ENCODE measurements around the gene AMBRA1. TPM values are rescaled to one million over a fixed set of nuclear protein-coding genes. Genes with fewer than 3 reads are reported as not detected.

Gene AMBRA1
- total and polyA plus RNA-seq, 2 donors (not counting 3 experiments of a cell fraction or from before 2014, with no cell fraction given): 18.4 to 32.4 TPM

DNA sequence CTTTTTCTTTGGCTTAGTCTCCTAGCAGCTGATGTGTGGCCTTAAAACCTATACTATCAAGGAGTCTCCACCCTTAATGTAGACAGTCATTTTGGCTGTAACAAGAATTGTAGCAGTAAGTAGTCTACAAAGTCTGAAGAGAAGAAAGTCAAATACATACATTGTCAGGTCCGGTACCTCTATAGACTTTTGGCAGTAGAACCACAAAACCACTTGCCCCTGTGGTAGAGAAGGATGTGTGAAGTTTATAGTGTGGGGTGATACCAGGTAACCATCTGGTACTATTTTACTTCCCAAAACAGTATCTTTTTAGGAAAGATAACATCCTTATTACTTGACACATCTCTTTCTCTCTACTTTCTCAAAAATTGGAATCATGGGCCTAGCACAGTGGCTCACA is 38.7 kb upstream of the AMBRA1 start:
- H3K79me2 ChIP-seq (ENCODE audit: control insufficient read depth, insufficient read depth, low read length): no peaks in the 10 kb centered on the region
- no peak for DNase-seq (ENCODE audit: low read depth, low spot score)
- H3K27ac ChIP-seq (ENCODE audit: insufficient read depth, low read depth, low read length): no peak overlapping the region
- no peaks in the 10 kb centered on the region for H4K20me1 ChIP-seq (replicated peaks; ENCODE audit: control insufficient read depth, extremely low read depth, insufficient read depth, low read length)
- dilution Hi-C loops (cut with MboI; ENCODE audit: extremely low pct_ligation_motif_present, low sequenced_read_pairs): no loop called here
- no peaks in the 10 kb centered on the region for H3K4me1 ChIP-seq (ENCODE audit: control insufficient read depth, extremely low read depth, insufficient read depth, low read length)
- intact Hi-C loops (cut with micrococcal nuclease): no loop called here
- FAIRE-seq: no peak
- peaks cover 4 to 8% of the 10 kb centered on the region in 2 experiments for H3K36me3 ChIP-seq (ENCODE audit: control insufficient read depth in 2 of 2, extremely low read depth in 1 of 2, insufficient read depth in 2 of 2, low read length in 2 of 2)
- ChIA-PET CTCF (no interaction called here), POLR2A (no interaction called here)
- no peak overlapping the region for H3K4me2 ChIP-seq (ENCODE audit: insufficient read depth, low read length)
- H2AFZ ChIP-seq (ENCODE audit: low read depth, low read length): no peak overlapping the region
- H3K9me1 ChIP-seq (replicated peaks; ENCODE audit: control insufficient read depth, extremely low read depth, insufficient read depth, low read length): no peaks in the 10 kb centered on the region
- no TSS peak for BruUV-seq (replicated peaks)
- no peak overlapping the region for H3K4me3 ChIP-seq (replicated peaks in 1 of 3; ENCODE audit: insufficient read depth in 1 of 3, low read depth in 1 of 3, low read length in 3 of 3)
- no peaks in the 10 kb centered on the region for H3K9me3 ChIP-seq (replicated peaks; ENCODE audit: control insufficient read depth, insufficient read depth, low read length)
- no peak overlapping the region for H3K9ac ChIP-seq (replicated peaks; ENCODE audit: extremely low read depth, insufficient read depth, low read length)
- TF ChIP-seq FOS (IDR thresholded peaks at IDR 0.05; ENCODE audit: borderline replicate concordance, insufficient read depth, low read length) (no peak), EZH2 (IDR thresholded peaks at IDR 0.05; ENCODE audit: borderline replicate concordance, low read depth, low read length, severe bottlenecking) (no peak), POLR2A (IDR thresholded peaks at IDR 0.05; ENCODE audit: low read depth, low read length) (no peak), POLR2AphosphoS5 (IDR thresholded peaks at IDR 0.05; ENCODE audit: insufficient read depth, low read depth, low read length) (no peak), GATA2 (IDR thresholded peaks at IDR 0.05; ENCODE audit: insufficient read depth, insufficient read length, low read depth, low read length) (no peak), MYC (IDR thresholded peaks at IDR 0.05; ENCODE audit: low read depth, low read length) (no peak), JUN (IDR thresholded peaks at IDR 0.05; ENCODE audit: borderline replicate concordance, insufficient read depth, insufficient read length, low read depth) (no peak)
- TF ChIP-seq, protein P1, sequence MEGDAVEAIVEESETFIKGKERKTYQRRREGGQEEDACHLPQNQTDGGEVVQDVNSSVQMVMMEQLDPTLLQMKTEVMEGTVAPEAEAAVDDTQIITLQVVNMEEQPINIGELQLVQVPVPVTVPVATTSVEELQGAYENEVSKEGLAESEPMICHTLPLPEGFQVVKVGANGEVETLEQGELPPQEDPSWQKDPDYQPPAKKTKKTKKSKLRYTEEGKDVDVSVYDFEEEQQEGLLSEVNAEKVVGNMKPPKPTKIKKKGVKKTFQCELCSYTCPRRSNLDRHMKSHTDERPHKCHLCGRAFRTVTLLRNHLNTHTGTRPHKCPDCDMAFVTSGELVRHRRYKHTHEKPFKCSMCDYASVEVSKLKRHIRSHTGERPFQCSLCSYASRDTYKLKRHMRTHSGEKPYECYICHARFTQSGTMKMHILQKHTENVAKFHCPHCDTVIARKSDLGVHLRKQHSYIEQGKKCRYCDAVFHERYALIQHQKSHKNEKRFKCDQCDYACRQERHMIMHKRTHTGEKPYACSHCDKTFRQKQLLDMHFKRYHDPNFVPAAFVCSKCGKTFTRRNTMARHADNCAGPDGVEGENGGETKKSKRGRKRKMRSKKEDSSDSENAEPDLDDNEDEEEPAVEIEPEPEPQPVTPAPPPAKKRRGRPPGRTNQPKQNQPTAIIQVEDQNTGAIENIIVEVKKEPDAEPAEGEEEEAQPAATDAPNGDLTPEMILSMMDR (IDR thresholded peaks at IDR 0.05; ENCODE audit: extremely low read depth in 1 of 2, insufficient read depth in 1 of 2, low read depth in 1 of 2, low read length in 2 of 2): no peak
- TF ChIP-seq, protein P2, sequence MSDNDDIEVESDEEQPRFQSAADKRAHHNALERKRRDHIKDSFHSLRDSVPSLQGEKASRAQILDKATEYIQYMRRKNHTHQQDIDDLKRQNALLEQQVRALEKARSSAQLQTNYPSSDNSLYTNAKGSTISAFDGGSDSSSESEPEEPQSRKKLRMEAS (IDR thresholded peaks at IDR 0.05; ENCODE audit: insufficient read depth, insufficient read length): no peak
- no peaks in the 10 kb centered on the region for H3K27me3 ChIP-seq (ENCODE audit: control insufficient read depth in 2 of 2, insufficient read depth in 2 of 2, low read length in 2 of 2)
